SK-N-SH treated with all-trans-retinoic acid at 6 μM for 48 hours (cell line): ENCODE data around the gene ZFX.
A peak's percentile ranks its signal among the peaks of the same experiment; 100 is the strongest.

ENCODE experiments used
- ATAC-seq: fragments of 200-7000 bp; cut with Tn5 transposase; 3 replicates; pipeline ENCODE4 v1.9.1; 2020; ENCODE audit warnings: mild to moderate bottlenecking, moderate library complexity
- ARNTL ChIP-seq: fragments of 450-650 bp; formaldehyde crosslinking; IDR thresholded peaks from 2 replicates; pipeline ENCODE4 v1.5.0; 2020; ENCODE audit warnings: low read depth, mild to moderate bottlenecking, moderate library complexity, borderline replicate concordance
- BACH2 ChIP-seq: fragments of 250-450 bp; sonication (Bioruptor Pico); IDR thresholded peaks from 2 replicates; pipeline ENCODE4 v1.9.0; 2021; ENCODE audit warnings: mild to moderate bottlenecking, borderline replicate concordance
- CREB5 ChIP-seq: fragments of 250-450 bp; sonication (Bioruptor Pico); IDR thresholded peaks from 2 replicates; pipeline ENCODE4 v1.5.1; 2020; ENCODE audit warnings: low read depth, mild to moderate bottlenecking, moderate library complexity
- CSDC2 ChIP-seq: fragments of 250-450 bp; sonication (Bioruptor Pico); IDR thresholded peaks from 2 replicates; pipeline ENCODE4 v1.5.0; 2020; ENCODE audit warnings: mild to moderate bottlenecking, moderate library complexity
- CSRNP3 ChIP-seq: fragments of 250-450 bp; sonication (Bioruptor Pico); IDR thresholded peaks from 2 replicates; pipeline ENCODE4 v1.5.1; 2021; ENCODE audit warnings: mild to moderate bottlenecking, moderate library complexity
- ESRRG ChIP-seq: fragments of 250-450 bp; sonication (Bioruptor Pico); IDR thresholded peaks from 2 replicates; pipeline ENCODE4 v1.6.1; 2021; ENCODE audit warnings: mild to moderate bottlenecking
- GLIS3 ChIP-seq: fragments of 250-450 bp; sonication (Bioruptor Pico); IDR thresholded peaks from 2 replicates; pipeline ENCODE4 v1.5.0; 2020; ENCODE audit warnings: mild to moderate bottlenecking, moderate library complexity
- ISL1 ChIP-seq: fragments of 250-450 bp; sonication (Bioruptor Pico); IDR thresholded peaks from 2 replicates; pipeline ENCODE4 v2.1.2; 2022; ENCODE audit warnings: mild to moderate bottlenecking, moderate library complexity
- OSR1 ChIP-seq: fragments of 250-450 bp; sonication (Bioruptor Pico); IDR thresholded peaks from 2 replicates; pipeline ENCODE4 v1.8.0; 2022; ENCODE audit warnings: moderate library complexity, mild to moderate bottlenecking, inconsistent platforms
- PPARA ChIP-seq: fragments of 250-450 bp; sonication (Bioruptor Pico); IDR thresholded peaks from 2 replicates; pipeline ENCODE4 v1.5.0; 2020; ENCODE audit warnings: mild to moderate bottlenecking, borderline replicate concordance
- SNAI2 ChIP-seq: fragments of 250-450 bp; sonication (Bioruptor Pico); IDR thresholded peaks from 2 replicates; pipeline ENCODE4 v1.5.0; 2020; ENCODE audit warnings: mild to moderate bottlenecking, moderate library complexity
- TCF4 ChIP-seq: fragments of 250-450 bp; sonication (Bioruptor Pico); IDR thresholded peaks from 2 replicates; pipeline ENCODE4 v1.8.0; 2021; ENCODE audit warnings: mild to moderate bottlenecking, moderate library complexity, borderline replicate concordance
- TOX ChIP-seq: fragments of 250-450 bp; sonication (Bioruptor Pico); IDR thresholded peaks from 2 replicates; pipeline ENCODE4 v1.8.0; 2021; ENCODE audit warnings: mild to moderate bottlenecking, moderate library complexity, borderline replicate concordance
- ZC3H10 ChIP-seq: fragments of 250-450 bp; sonication (Bioruptor Pico); IDR thresholded peaks from 2 replicates; pipeline ENCODE4 v1.5.1; 2021; ENCODE audit warnings: mild to moderate bottlenecking, moderate library complexity
- ZFP3 ChIP-seq: fragments of 250-450 bp; sonication (Bioruptor Pico); IDR thresholded peaks from 2 replicates; pipeline ENCODE4 v1.5.0; 2020; ENCODE audit warnings: mild to moderate bottlenecking, moderate library complexity
- ZFP30 ChIP-seq: fragments of 450-650 bp; formaldehyde crosslinking; IDR thresholded peaks from 2 replicates; pipeline ENCODE4 v1.5.0; 2022; ENCODE audit warnings: mild to moderate bottlenecking, moderate library complexity
- ZNF565 ChIP-seq: fragments of 450-650 bp; formaldehyde crosslinking; conservative IDR thresholded peaks from 2 replicates; pipeline ENCODE4 v1.5.0; 2020; ENCODE audit warnings: low read depth, mild to moderate bottlenecking, moderate library complexity
- ZNF70 ChIP-seq: fragments of 450-650 bp; formaldehyde crosslinking; IDR thresholded peaks from 2 replicates; pipeline ENCODE4 v1.5.0; 2020; ENCODE audit warnings: mild to moderate bottlenecking, moderate library complexity
- ZNF8 ChIP-seq: fragments of 450-650 bp; formaldehyde crosslinking; IDR thresholded peaks from 2 replicates; pipeline ENCODE4 v1.5.0; 2020; ENCODE audit warnings: mild to moderate bottlenecking, moderate library complexity
- TF ChIP-seq, protein P1 (sequence below): fragments of 250-450 bp; sonication (Bioruptor Pico); IDR thresholded peaks from 2 replicates; pipeline ENCODE4 v1.8.0; 2021; ENCODE audit warnings: low read depth, mild to moderate bottlenecking, moderate library complexity, borderline replicate concordance
- TF ChIP-seq, protein P2 (sequence below): fragments of 250-450 bp; sonication (Bioruptor Pico); IDR thresholded peaks from 2 replicates; pipeline ENCODE4 v1.8.0; 2020; ENCODE audit warnings: mild to moderate bottlenecking, moderate library complexity, borderline replicate concordance

Gene ZFX

DNA sequence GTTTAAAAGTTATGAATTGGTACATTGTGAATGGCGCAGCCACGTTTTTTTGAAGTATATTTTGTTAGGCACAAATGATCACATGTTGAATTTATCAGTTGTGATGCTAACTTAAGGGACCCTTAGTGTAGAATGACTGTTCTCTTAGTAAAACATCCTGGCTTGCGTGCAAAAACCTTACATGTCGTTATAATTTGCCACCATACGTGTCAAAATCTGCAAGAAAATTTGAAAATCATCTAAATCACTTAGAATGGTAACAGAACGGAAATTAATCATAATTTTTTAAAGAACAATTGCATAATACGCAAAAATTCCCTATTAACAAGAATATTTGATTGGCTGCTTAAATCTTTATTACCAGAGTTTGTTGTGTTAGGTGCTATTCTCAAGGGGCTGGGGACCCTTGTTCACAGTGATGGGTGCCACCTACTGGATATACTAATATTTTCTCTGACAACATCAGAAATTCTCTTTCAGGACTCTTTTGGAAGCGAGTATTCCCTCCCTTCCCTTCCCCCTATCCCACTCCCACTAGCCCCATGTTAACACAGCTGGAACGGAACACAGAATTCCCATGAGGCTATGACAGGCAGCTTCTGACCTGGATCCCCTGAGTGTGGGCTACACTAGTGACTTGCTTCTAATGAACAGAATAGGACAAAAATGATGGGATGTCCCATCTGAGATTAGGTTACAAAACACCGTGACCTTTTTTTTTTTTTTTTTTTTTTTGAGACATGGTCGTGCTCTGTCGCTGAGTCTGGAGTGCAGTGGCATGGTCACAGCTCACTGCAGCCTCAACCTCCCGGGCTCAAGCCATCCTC lies 92.5 kb downstream of the ZFX start:
- TF ChIP-seq PPARA (CRISPR knock-in tag) (no peak), GLIS3 (no peak), SNAI2 (no peak), ESRRG (CRISPR knock-in tag) (no peak), ZFP30 (no peak), CSRNP3 (CRISPR knock-in tag) (no peak), BACH2 (CRISPR knock-in tag) (no peak), TOX (no peak), CREB5 (CRISPR knock-in tag) (no peak), CSDC2 (CRISPR knock-in tag) (no peak), ISL1 (CRISPR knock-in tag) (no peak), TCF4 (CRISPR knock-in tag) (no peak), OSR1 (CRISPR knock-in tag) (no peak), ARNTL (CRISPR knock-in tag) (no peak), ZNF70 (CRISPR knock-in tag) (no peak), ZNF565 (CRISPR knock-in tag) (no peak), ZFP3 (no peak), ZC3H10 (CRISPR knock-in tag) (no peak), ZNF8 (CRISPR knock-in tag) (no peak)
- TF ChIP-seq, protein P1, sequence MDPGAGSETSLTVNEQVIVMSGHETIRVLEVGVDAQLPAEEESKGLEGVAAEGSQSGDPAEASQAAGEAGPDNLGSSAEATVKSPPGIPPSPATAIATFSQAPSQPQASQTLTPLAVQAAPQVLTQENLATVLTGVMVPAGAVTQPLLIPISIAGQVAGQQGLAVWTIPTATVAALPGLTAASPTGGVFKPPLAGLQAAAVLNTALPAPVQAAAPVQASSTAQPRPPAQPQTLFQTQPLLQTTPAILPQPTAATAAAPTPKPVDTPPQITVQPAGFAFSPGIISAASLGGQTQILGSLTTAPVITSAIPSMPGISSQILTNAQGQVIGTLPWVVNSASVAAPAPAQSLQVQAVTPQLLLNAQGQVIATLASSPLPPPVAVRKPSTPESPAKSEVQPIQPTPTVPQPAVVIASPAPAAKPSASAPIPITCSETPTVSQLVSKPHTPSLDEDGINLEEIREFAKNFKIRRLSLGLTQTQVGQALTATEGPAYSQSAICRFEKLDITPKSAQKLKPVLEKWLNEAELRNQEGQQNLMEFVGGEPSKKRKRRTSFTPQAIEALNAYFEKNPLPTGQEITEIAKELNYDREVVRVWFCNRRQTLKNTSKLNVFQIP (CRISPR knock-in tag) = no peak
- TF ChIP-seq, all 23 proteins: peak for 0
- ATAC-seq = peak; percentile 70

GRCh38 chrX:24242649-24243175 lies 93.2 kb downstream of the ZFX start:
- ATAC-seq = no peak
- no peak for TF ChIP-seq TOX
- no peak for TF ChIP-seq ZFP3
- TF ChIP-seq TCF4 (CRISPR knock-in tag) = no peak
- TF ChIP-seq, protein P1 (CRISPR knock-in tag) = no peak
- TF ChIP-seq ARNTL (CRISPR knock-in tag) = no peak
- TF ChIP-seq, protein P2, sequence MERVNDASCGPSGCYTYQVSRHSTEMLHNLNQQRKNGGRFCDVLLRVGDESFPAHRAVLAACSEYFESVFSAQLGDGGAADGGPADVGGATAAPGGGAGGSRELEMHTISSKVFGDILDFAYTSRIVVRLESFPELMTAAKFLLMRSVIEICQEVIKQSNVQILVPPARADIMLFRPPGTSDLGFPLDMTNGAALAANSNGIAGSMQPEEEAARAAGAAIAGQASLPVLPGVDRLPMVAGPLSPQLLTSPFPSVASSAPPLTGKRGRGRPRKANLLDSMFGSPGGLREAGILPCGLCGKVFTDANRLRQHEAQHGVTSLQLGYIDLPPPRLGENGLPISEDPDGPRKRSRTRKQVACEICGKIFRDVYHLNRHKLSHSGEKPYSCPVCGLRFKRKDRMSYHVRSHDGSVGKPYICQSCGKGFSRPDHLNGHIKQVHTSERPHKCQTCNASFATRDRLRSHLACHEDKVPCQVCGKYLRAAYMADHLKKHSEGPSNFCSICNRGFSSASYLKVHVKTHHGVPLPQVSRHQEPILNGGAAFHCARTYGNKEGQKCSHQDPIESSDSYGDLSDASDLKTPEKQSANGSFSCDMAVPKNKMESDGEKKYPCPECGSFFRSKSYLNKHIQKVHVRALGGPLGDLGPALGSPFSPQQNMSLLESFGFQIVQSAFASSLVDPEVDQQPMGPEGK (CRISPR knock-in tag) = no peak

GRCh38 chrX:24243188-24243587 lies 93.7 kb downstream of the ZFX start:
- TF ChIP-seq ISL1 (CRISPR knock-in tag) (no peak), BACH2 (CRISPR knock-in tag) (no peak), ARNTL (CRISPR knock-in tag) (no peak), ZNF8 (CRISPR knock-in tag) (no peak), ZNF565 (CRISPR knock-in tag) (no peak), PPARA (CRISPR knock-in tag) (no peak), CSRNP3 (CRISPR knock-in tag) (no peak), ZFP30 (no peak), ZC3H10 (CRISPR knock-in tag) (no peak), TOX (no peak), OSR1 (CRISPR knock-in tag) (no peak), ESRRG (CRISPR knock-in tag) (no peak), CREB5 (CRISPR knock-in tag) (no peak), ZNF70 (CRISPR knock-in tag) (no peak)
- TF ChIP-seq, protein P2 (CRISPR knock-in tag) = no peak
- no peak for ATAC-seq
